H1 (cell line): ENCODE results near the gene CMKLR1.

ENCODE experiments used
- RAD21 ChIP-seq, 2 experiments: IDR thresholded peaks in 1 of 2; conservative IDR thresholded peaks in 1 of 2; 2 replicates each; pipeline ENCODE4 v1.6.1; 2011; ENCODE audit warnings: low read depth in 2 of 2, low read length in 2 of 2, improper control_type of control experiment in 1 of 2, inconsistent platforms in 1 of 2, mild to moderate bottlenecking in 1 of 2, moderate library complexity in 1 of 2
- SIN3A ChIP-seq, 2 experiments: IDR thresholded peaks in 1 of 2; conservative IDR thresholded peaks in 1 of 2; 2 replicates each; pipeline ENCODE4 v1.6.1; 2011 to 2012; ENCODE audit warnings: low read length in 2 of 2, improper control_type of control experiment in 1 of 2, low read depth in 1 of 2, mild to moderate bottlenecking in 1 of 2

DNA sequence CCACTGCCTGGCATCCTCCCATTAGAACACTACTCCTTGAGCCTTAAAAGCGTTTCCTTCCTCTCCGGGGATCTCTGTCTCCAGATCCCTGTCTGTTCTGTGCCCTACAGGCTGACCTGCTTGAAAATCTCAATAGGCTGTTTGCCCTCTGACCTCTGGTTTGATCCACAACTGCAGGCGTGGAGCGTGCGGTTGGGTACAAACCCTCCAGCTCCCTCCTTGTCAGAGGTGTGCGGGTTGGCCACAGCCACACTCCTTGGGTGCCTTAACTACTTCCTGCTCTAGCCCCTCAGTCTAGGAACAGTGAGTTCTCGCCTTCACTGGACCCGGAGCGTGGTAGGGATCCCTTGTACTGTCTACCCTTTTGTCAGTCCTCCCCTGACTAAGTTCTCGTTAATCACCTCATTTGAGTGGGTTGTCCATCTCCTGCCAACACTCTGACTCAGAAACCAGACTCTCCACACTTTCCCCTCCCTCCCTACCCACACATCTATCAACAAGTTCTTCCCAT, 33.1 kb downstream of the CMKLR1 start:
- TF ChIP-seq RAD21 (IDR thresholded peaks at IDR 0.05 in 1 of 2, conservative IDR thresholded peaks at IDR 0.05 in 1 of 2; ENCODE audit: low read depth in 2 of 2, low read length in 2 of 2) (no peak), SIN3A (conservative IDR thresholded peaks at IDR 0.05 in 1 of 2, IDR thresholded peaks at IDR 0.05 in 1 of 2; ENCODE audit: low read depth in 1 of 2, low read length in 2 of 2) (no peak)
